ENCODE data around the gene RBM6. TPM values are rescaled to one million over a fixed set of nuclear protein-coding genes. Genes with fewer than 3 reads are reported as not detected.

The RBM6 gene
- total and polyA plus RNA-seq, 2 experiments from 2014 or later, result 62.7 to 121 TPM

- peak; percentile 72 for TF ChIP-seq CTCF (IDR thresholded peaks at IDR 0.05; ENCODE audit: low read depth, low read length)
Observed at GRCh38 chr3:49906073-49906743, 33.7 kb upstream of the RBM6 start.

GRCh38 chr3:49908373-49909199 lies 31.4 kb upstream of the RBM6 start:
- peaks cover 10% of the 10 kb centered on the region for H3K4me1 ChIP-seq (ENCODE audit: low read depth)
- H3K9me3 ChIP-seq (ENCODE audit: low read depth), result no peaks in the 10 kb centered on the region
- H3K4me3 ChIP-seq, result no peak overlapping the region
- peaks cover 18% of the 10 kb centered on the region for H3K27me3 ChIP-seq
- no peak for DNase-seq (ENCODE audit: low read depth in 1 of 2, low spot score in 1 of 2)
- no peak for TF ChIP-seq CTCF (IDR thresholded peaks at IDR 0.05; ENCODE audit: low read depth, low read length)
- H3K27ac ChIP-seq, result no peak overlapping the region
- no peaks in the 10 kb centered on the region for H3K36me3 ChIP-seq

More at GRCh38 chr3:49906073-49906743, 33.7 kb upstream of the RBM6 start:
- no peak overlapping the region for H3K4me3 ChIP-seq
- peaks cover 15% of the 10 kb centered on the region for H3K27me3 ChIP-seq
- no peaks in the 10 kb centered on the region for H3K9me3 ChIP-seq (ENCODE audit: low read depth)
- H3K36me3 ChIP-seq, result no peaks in the 10 kb centered on the region
- DNase-seq (ENCODE audit: low read depth in 1 of 2, low spot score in 1 of 2), result peak; percentile 53 to 55
- peaks cover 10% of the 10 kb centered on the region for H3K4me1 ChIP-seq (ENCODE audit: low read depth)
- no peak overlapping the region for H3K27ac ChIP-seq

GRCh38 chr3:49910409-49911123 lies 29.4 kb upstream of the RBM6 start:
- peaks cover 10% of the 10 kb centered on the region for H3K4me1 ChIP-seq (ENCODE audit: low read depth)
- peak in 1 of 2 donors; percentile 51 for DNase-seq (ENCODE audit: low read depth in 1 of 2, low spot score in 1 of 2)
- no peaks in the 10 kb centered on the region for H3K9me3 ChIP-seq (ENCODE audit: low read depth)
- peaks cover 18% of the 10 kb centered on the region for H3K27me3 ChIP-seq
- H3K36me3 ChIP-seq, result no peaks in the 10 kb centered on the region
- TF ChIP-seq CTCF (IDR thresholded peaks at IDR 0.05; ENCODE audit: low read depth, low read length), result no peak
- no peak overlapping the region for H3K27ac ChIP-seq
- H3K4me3 ChIP-seq, result no peak overlapping the region

GRCh38 chr3:49911124-49911420 lies 28.9 kb upstream of the RBM6 start:
- no peak overlapping the region for H3K27ac ChIP-seq
- TF ChIP-seq CTCF (IDR thresholded peaks at IDR 0.05; ENCODE audit: low read depth, low read length), result no peak
- no peak overlapping the region for H3K4me3 ChIP-seq
- H3K9me3 ChIP-seq (ENCODE audit: low read depth), result no peaks in the 10 kb centered on the region
- H3K36me3 ChIP-seq, result no peaks in the 10 kb centered on the region
- H3K27me3 ChIP-seq, result peaks cover 18% of the 10 kb centered on the region
- peaks cover 8% of the 10 kb centered on the region for H3K4me1 ChIP-seq (ENCODE audit: low read depth)
- DNase-seq (ENCODE audit: low read depth in 1 of 2, low spot score in 1 of 2), result no peak

- Histone ChIP-seq H3K36me3 (no peaks in the 10 kb centered on the region), H3K4me1 (ENCODE audit: low read depth) (peaks cover 7% of the 10 kb centered on the region), H3K27ac (no peak overlapping the region), H3K9me3 (ENCODE audit: low read depth) (no peaks in the 10 kb centered on the region), H3K4me3 (no peak overlapping the region), H3K27me3 (peaks cover 18% of the 10 kb centered on the region)
- DNase-seq (ENCODE audit: low read depth in 1 of 2, low spot score in 1 of 2), result no peak
- no peak for TF ChIP-seq CTCF (IDR thresholded peaks at IDR 0.05; ENCODE audit: low read depth, low read length)
Observed at GRCh38 chr3:49911611-49912010, 28.3 kb upstream of the RBM6 start.

Measured in cardiac muscle cell (in vitro differentiated cells and primary cell).